Activated CD8-positive, alpha-beta memory T cell treated with anti-CD3 and anti-CD28 coated beads, Interleukin-2, amount 50 U/mL, for 24 hours (primary cell): ENCODE measurements around the gene IGFL4.

Source experiments
- DNase-seq: peaks from one replicate; pipeline ENCODE4 v3.0.0-alpha.2; 2020; ENCODE audit errors: extremely low read depth

The IGFL4 gene

GRCh38 chr19:46063201-46063600 is 22.4 kb upstream of the IGFL4 start:
- no peak for DNase-seq

- no peak for DNase-seq
Measured at GRCh38 chr19:46060012-46060411, 19.2 kb upstream of the IGFL4 start.

- no peak for DNase-seq
Measured at GRCh38 chr19:46058778-46059177, 18.0 kb upstream of the IGFL4 start.

- DNase-seq = no peak
Measured at GRCh38 chr19:46056536-46056935, 15.7 kb upstream of the IGFL4 start.

GRCh38 chr19:46052896-46053295 is 12.1 kb upstream of the IGFL4 start:
- DNase-seq = no peak

- no peak for DNase-seq
Measured at GRCh38 chr19:46049597-46049996, 8.8 kb upstream of the IGFL4 start.

GRCh38 chr19:46043519-46043918 is 2.7 kb upstream of the IGFL4 start:
- DNase-seq = no peak

GRCh38 chr19:46042252-46042883 is 1.6 kb upstream of the IGFL4 start:
- DNase-seq = no peak

- no peak for DNase-seq
Measured at GRCh38 chr19:46040125-46040524, 677 bp downstream of the IGFL4 start.

- no peak for DNase-seq
Measured at GRCh38 chr19:46036744-46037128, 4.1 kb downstream of the IGFL4 start.

GRCh38 chr19:46035986-46036743 is 4.6 kb downstream of the IGFL4 start:
- no peak for DNase-seq

GRCh38 chr19:46035546-46035945 is 5.3 kb downstream of the IGFL4 start:
- DNase-seq = no peak

- no peak for DNase-seq
Measured at GRCh38 chr19:46033401-46033800, 7.4 kb downstream of the IGFL4 start.

- no peak for DNase-seq
Measured at GRCh38 chr19:46032597-46033025, 8.2 kb downstream of the IGFL4 start.

- no peak for DNase-seq
Measured at GRCh38 chr19:46031781-46032596, 8.8 kb downstream of the IGFL4 start.

- no peak for DNase-seq
Measured at GRCh38 chr19:46030812-46031550, 9.8 kb downstream of the IGFL4 start.

- no peak for DNase-seq
Measured at GRCh38 chr19:46025835-46026234, 15.0 kb downstream of the IGFL4 start.

- no peak for DNase-seq
Measured at GRCh38 chr19:46023311-46023779, 17.5 kb downstream of the IGFL4 start.

GRCh38 chr19:46022431-46023310 is 18.1 kb downstream of the IGFL4 start, which contains the start of gene PGLYRP1:
Gene PGLYRP1 (minus strand): TSS chr19:46023053. CDS start chr19:46023021, 32 bp downstream.
- no peak for DNase-seq

GRCh38 chr19:46022061-46022430 is 18.8 kb downstream of the IGFL4 start:
- DNase-seq = no peak
